Measurements from ENCODE around the gene MBTPS2. TPM values are rescaled to one million over a fixed set of nuclear protein-coding genes. Genes with fewer than 3 reads are reported as not detected.

The MBTPS2 gene
- total RNA-seq, 1 experiment from 2014 or later, result 23.2 TPM

GRCh38 chrX:21934414-21934813, 95.0 kb downstream of the MBTPS2 start:
- Histone ChIP-seq H3K4me1 (ENCODE audit: insufficient read depth, low read length, poor library complexity, severe bottlenecking) (no peaks in the 10 kb centered on the region), H3K4me3 (ENCODE audit: low read depth, low read length, poor library complexity, severe bottlenecking) (no peak overlapping the region), H3K36me3 (ENCODE audit: insufficient read depth, low read length, poor library complexity, severe bottlenecking) (no peaks in the 10 kb centered on the region), H3K9me3 (ENCODE audit: low read depth, low read length, poor library complexity, severe bottlenecking) (no peaks in the 10 kb centered on the region), H3K27me3 (replicated peaks; ENCODE audit: insufficient read depth, low read depth, low read length, poor library complexity) (no peaks in the 10 kb centered on the region), H3K27ac (ENCODE audit: low read depth, low read length, poor library complexity, severe bottlenecking) (no peak overlapping the region)
- ChIA-PET POLR2A (ENCODE audit: low non-redundant PET) (no interaction called here), CTCF (no interaction called here)
- no peak for DNase-seq (ENCODE audit: low spot score)
- intact Hi-C loops (cut with micrococcal nuclease; ENCODE audit: unreplicated experiment), result no loop called here
- no peak for TF ChIP-seq CTCF (conservative IDR thresholded peaks at IDR 0.05; ENCODE audit: low read depth, low read length)
- no peak for TF ChIP-seq EZH2 (IDR thresholded peaks at IDR 0.05; ENCODE audit: borderline replicate concordance, low read depth, low read length, poor library complexity, severe bottlenecking)
- no TSS peak for BruUV-seq (replicated peaks)

Other genes starting within 250 kb of the MBTPS2 start
- gene KLHL34, start 181.3 kb upstream of the MBTPS2 start, total RNA-seq (2021), result not detected in 2 replicates
- gene SMPX, start 81.5 kb upstream of the MBTPS2 start, total RNA-seq (2021), result not detected in 2 replicates
- 2.3 and 2.7 TPM in 2 replicates for gene YY2, start 16.4 kb downstream of the MBTPS2 start, total RNA-seq (2021)
- gene SMS, start 101.1 kb downstream of the MBTPS2 start, total RNA-seq (2021), result 108 and 110 TPM in 2 replicates
- gene PHEX, start 192.7 kb downstream of the MBTPS2 start, total RNA-seq (2021), result 0.37 and 0.43 TPM in 2 replicates